Nephron progenitor cell (in vitro differentiated cells): Measurements from ENCODE around the gene QSOX2.

Source experiments
- DNase-seq: peaks from one replicate; pipeline ENCODE4 v3.0.0; 2021
- H3K27ac Mint-ChIP-seq: 2 replicates; pipeline ENCODE4 v1.8.0; 2021; ENCODE audit warnings: mild to moderate bottlenecking, moderate library complexity, mixed read lengths
- H3K27me3 Mint-ChIP-seq: 2 replicates; pipeline ENCODE4 v1.8.0; 2021; ENCODE audit warnings: mild to moderate bottlenecking, low read depth, mixed read lengths; ENCODE audit not compliant: poor library complexity
- H3K36me3 Mint-ChIP-seq: 2 replicates; pipeline ENCODE4 v1.8.0; 2021; ENCODE audit warnings: low read depth, mixed read lengths
- H3K4me1 Mint-ChIP-seq: 2 replicates; pipeline ENCODE4 v1.8.0; 2021; ENCODE audit warnings: mixed read lengths
- H3K4me3 Mint-ChIP-seq: 2 replicates; pipeline ENCODE4 v1.8.0; 2021; ENCODE audit warnings: mild to moderate bottlenecking, moderate library complexity, mixed read lengths
- H3K9me3 Mint-ChIP-seq: 2 replicates; pipeline ENCODE4 v1.8.0; 2021; ENCODE audit warnings: mild to moderate bottlenecking, moderate library complexity, mixed read lengths
- CTCF ChIP-seq: fragments of 200-600 bp; sonication (generic); IDR thresholded peaks from 2 replicates; pipeline ENCODE4 v1.5.0; 2021; ENCODE audit warnings: antibody characterized with exemption

The QSOX2 gene

GRCh38 chr9:136201609-136202453 lies 43.8 kb downstream of the QSOX2 start:
- Mint-ChIP-seq H3K4me1 (peaks cover under 1% of the 10 kb centered on the region), H3K9me3 (no peaks in the 10 kb centered on the region), H3K36me3 (peaks cover 9% of the 10 kb centered on the region), H3K27ac (no peak overlapping the region), H3K4me3 (no peak overlapping the region), H3K27me3 (peaks cover 98% of the 10 kb centered on the region)
- no peak for TF ChIP-seq CTCF
- peak; percentile 92 for DNase-seq

GRCh38 chr9:136201174-136201573 lies 44.4 kb downstream of the QSOX2 start:
- Mint-ChIP-seq H3K27me3 (peaks cover 98% of the 10 kb centered on the region), H3K4me3 (no peak overlapping the region), H3K27ac (no peak overlapping the region), H3K36me3 (peaks cover 4% of the 10 kb centered on the region), H3K4me1 (no peaks in the 10 kb centered on the region), H3K9me3 (no peaks in the 10 kb centered on the region)
- DNase-seq, result no peak
- no peak for TF ChIP-seq CTCF

- H3K9me3 Mint-ChIP-seq, result no peaks in the 10 kb centered on the region
- no peaks in the 10 kb centered on the region for H3K4me1 Mint-ChIP-seq
- H3K4me3 Mint-ChIP-seq, result no peak overlapping the region
These were observed 45.2 kb downstream of the QSOX2 start for GRCh38 chr9:136200424-136200823.

GRCh38 chr9:136199391-136200288 lies 46.0 kb downstream of the QSOX2 start:
- no peaks in the 10 kb centered on the region for H3K4me1 Mint-ChIP-seq
- no peak overlapping the region for H3K4me3 Mint-ChIP-seq
- no peak for DNase-seq
- H3K27ac Mint-ChIP-seq, result no peak overlapping the region
- peaks cover 98% of the 10 kb centered on the region for H3K27me3 Mint-ChIP-seq
- no peak for TF ChIP-seq CTCF
- no peaks in the 10 kb centered on the region for H3K9me3 Mint-ChIP-seq
- no peaks in the 10 kb centered on the region for H3K36me3 Mint-ChIP-seq

More at GRCh38 chr9:136200424-136200823, 45.2 kb downstream of the QSOX2 start:
- H3K36me3 Mint-ChIP-seq, result no peaks in the 10 kb centered on the region
- DNase-seq, result no peak
- H3K27ac Mint-ChIP-seq, result no peak overlapping the region
- H3K27me3 Mint-ChIP-seq, result peaks cover 98% of the 10 kb centered on the region
- TF ChIP-seq CTCF, result no peak

GRCh38 chr9:136198605-136199083 lies 47.0 kb downstream of the QSOX2 start:
- no peak for TF ChIP-seq CTCF
- no peaks in the 10 kb centered on the region for H3K9me3 Mint-ChIP-seq
- peak; percentile 56 for DNase-seq
- H3K4me3 Mint-ChIP-seq, result no peak overlapping the region
- no peaks in the 10 kb centered on the region for H3K36me3 Mint-ChIP-seq
- peaks cover 98% of the 10 kb centered on the region for H3K27me3 Mint-ChIP-seq
- no peak overlapping the region for H3K27ac Mint-ChIP-seq
- H3K4me1 Mint-ChIP-seq, result no peaks in the 10 kb centered on the region
